A673 (cell line): ENCODE data around the gene ANAPC5. TPM values are rescaled to one million over a fixed set of nuclear protein-coding genes. Genes with fewer than 3 reads are reported as not detected.
"Not testable (repeated sequence)": the region's sequence is repeated elsewhere in the genome, so short reads cannot be mapped to it uniquely, and the experiment has no call there.

Source experiments
- BruUV-seq: library from RNA; stranded (reverse); fragments of 400-500 nt; replicated peaks from 2 replicates; lab custom pipeline; 2021; lab: Mats Ljungman, UMichigan
- CTCF ChIA-PET: fragments of 300-600 bp; sonication (Branson Sonifier 250); formaldehyde crosslinking; loops from one replicate; lab custom pipeline; 2022; ENCODE audit warnings: antibody characterized with exemption; lab: Charles Lee
- POLR2A ChIA-PET: fragments of 300-600 bp; sonication (Branson Sonifier 250); formaldehyde crosslinking; loops from one replicate; lab custom pipeline; 2022; ENCODE audit warnings: antibody characterized with exemption; ENCODE audit not compliant: low non-redundant PET; lab: Charles Lee
- DNase-seq: peaks from one replicate; pipeline ENCODE4 v3.0.0-alpha.2; 2015; ENCODE audit warnings: low spot score
- H3K27ac ChIP-seq: fragments of 200-600 bp; sonication (generic); 2 replicates; pipeline ENCODE4 v1.5.1; 2016; ENCODE audit warnings: mixed run types, low read depth, mild to moderate bottlenecking, mixed read lengths, antibody characterized with exemption, low read length; ENCODE audit not compliant: poor library complexity, severe bottlenecking
- H3K27me3 ChIP-seq: fragments of 200-600 bp; sonication (generic); replicated peaks from 2 replicates; pipeline ENCODE4 v1.6.1; 2017; ENCODE audit warnings: mixed run types, low read depth, mild to moderate bottlenecking, mixed read lengths, antibody characterized with exemption, low read length; ENCODE audit not compliant: insufficient read depth, poor library complexity
- H3K36me3 ChIP-seq: fragments of 200-600 bp; sonication (generic); 2 replicates; pipeline ENCODE4 v1.6.1; 2016; ENCODE audit warnings: mixed run types, mild to moderate bottlenecking, mixed read lengths, antibody characterized with exemption, low read length; ENCODE audit not compliant: insufficient read depth, poor library complexity, severe bottlenecking
- H3K4me1 ChIP-seq: fragments of 200-600 bp; sonication (generic); 2 replicates; pipeline ENCODE4 v1.6.1; 2017; ENCODE audit warnings: mixed run types, mild to moderate bottlenecking, mixed read lengths, antibody characterized with exemption, low read length; ENCODE audit not compliant: insufficient read depth, poor library complexity, severe bottlenecking
- H3K4me3 ChIP-seq: fragments of 200-600 bp; sonication (generic); 2 replicates; pipeline ENCODE4 v1.5.1; 2016; ENCODE audit warnings: low read depth, mixed run types, mild to moderate bottlenecking, mixed read lengths, low read length; ENCODE audit not compliant: poor library complexity, severe bottlenecking
- H3K9me3 ChIP-seq: fragments of 200-600 bp; sonication (generic); 2 replicates; pipeline ENCODE4 v1.6.1; 2016; ENCODE audit warnings: mixed run types, low read depth, mild to moderate bottlenecking, mixed read lengths, antibody characterized with exemption, low read length; ENCODE audit not compliant: poor library complexity, severe bottlenecking
- CTCF ChIP-seq: fragments of 300-800, 200-600 bp; sonication (generic); conservative IDR thresholded peaks from 2 replicates; pipeline ENCODE4 v1.5.1; 2017; ENCODE audit warnings: low read depth, mild to moderate bottlenecking, antibody characterized with exemption, low read length, moderate library complexity, mixed read lengths
- EZH2 ChIP-seq: fragments of 200-600 bp; sonication (generic); IDR thresholded peaks from 2 replicates; pipeline ENCODE4 v1.6.1; 2017; ENCODE audit warnings: borderline replicate concordance, low read depth, mild to moderate bottlenecking, mixed read lengths, antibody characterized with exemption, low read length; ENCODE audit not compliant: poor library complexity, severe bottlenecking
- intact Hi-C: fragments of 100-400 bp; cut with micrococcal nuclease; formaldehyde crosslinking; loops from one replicate; pipeline ENCODE4 v1.10.0; 2022; ENCODE audit not compliant: unreplicated experiment
- total RNA-seq: library from RNA; stranded (reverse); gene quantifications from 2 replicates; pipeline ENCODE4 v1.2.3, GENCODE V29; 2021

ANAPC5 gene
- total RNA-seq, 1 experiment from 2014 or later, result 142 TPM

DNA sequence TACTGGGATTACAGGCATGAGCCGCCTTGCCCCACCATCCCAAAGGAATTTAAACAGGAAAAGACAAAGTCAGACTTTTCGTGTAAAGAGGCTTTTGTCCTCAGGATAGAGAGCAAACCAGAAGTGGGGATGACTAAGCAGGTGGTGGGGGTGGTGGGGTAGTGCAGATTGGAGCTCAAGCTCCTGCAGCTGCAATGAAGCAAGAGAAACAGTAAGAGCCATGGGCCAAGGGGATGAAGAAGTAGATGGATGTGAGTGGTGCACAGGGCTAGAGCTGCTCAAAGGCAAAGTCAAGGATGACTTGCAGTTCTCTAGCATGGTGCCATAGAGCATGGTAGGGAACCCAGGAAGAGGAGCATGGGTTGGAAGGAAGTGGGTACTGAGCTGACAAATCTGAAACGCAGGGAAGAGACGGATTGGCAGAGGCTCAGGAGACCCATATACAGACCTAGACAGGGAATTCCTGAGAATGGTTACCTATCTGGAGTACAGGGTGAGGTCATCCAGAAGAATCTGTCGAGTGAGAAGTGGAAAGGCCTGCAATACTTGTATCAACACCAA lies 36.3 kb upstream of the ANAPC5 start:
- CTCF ChIA-PET, result no interaction called here
- Histone ChIP-seq H3K4me3 (no peak overlapping the region), H3K36me3 (no peaks in the 10 kb centered on the region), H3K4me1 (peaks cover 5% of the 10 kb centered on the region), H3K27ac (no peak overlapping the region), H3K9me3 (no peaks in the 10 kb centered on the region), H3K27me3 (no peaks in the 10 kb centered on the region)
- intact Hi-C loops, result no loop called here
- no peak for DNase-seq
- POLR2A ChIA-PET, result no interaction called here
- no peak for TF ChIP-seq CTCF
- TF ChIP-seq EZH2, result no peak
- BruUV-seq, result no TSS peak

- POLR2A ChIA-PET, H3K27ac ChIP-seq, intact Hi-C loops, H3K27me3 ChIP-seq, H3K4me3 ChIP-seq, DNase-seq, H3K36me3 ChIP-seq, CTCF ChIA-PET, H3K9me3 ChIP-seq, BruUV-seq, H3K4me1 ChIP-seq: not testable (repeated sequence)
These were observed 32.7 kb upstream of the ANAPC5 start for GRCh38 chr12:121384891-121385290.

DNA sequence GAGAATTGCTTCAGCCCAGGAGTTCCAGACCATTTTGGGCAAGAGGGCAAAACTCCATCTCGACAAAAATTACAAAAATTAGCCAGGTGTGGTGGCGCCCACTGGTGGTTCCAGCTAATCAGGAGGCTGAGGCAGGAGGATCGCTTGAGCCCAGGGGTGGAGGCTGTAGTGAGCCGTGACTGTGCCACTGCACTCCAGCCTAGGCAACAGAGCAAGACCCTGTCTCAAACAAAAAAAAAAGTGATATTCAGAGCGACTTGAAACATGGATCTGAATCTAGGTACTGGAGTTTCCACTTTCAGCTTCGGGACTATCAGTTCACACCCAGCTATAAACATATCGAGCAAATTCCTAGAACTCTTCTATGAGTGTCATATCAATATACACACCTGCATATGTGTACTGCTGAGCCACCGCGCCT lies 31.4 kb upstream of the ANAPC5 start:
- POLR2A ChIA-PET, result no interaction called here
- no peaks in the 10 kb centered on the region for H3K9me3 ChIP-seq
- no peaks in the 10 kb centered on the region for H3K27me3 ChIP-seq
- no peak overlapping the region for H3K4me3 ChIP-seq
- BruUV-seq, result no TSS peak
- CTCF ChIA-PET, result interaction anchor here (0.6 kb wide), 1 partner anchor 1153 kb away, joined by 15 read pairs; no protein-coding TSS in a partner anchor
- DNase-seq, result no peak
- no peaks in the 10 kb centered on the region for H3K4me1 ChIP-seq
- H3K36me3 ChIP-seq, result no peaks in the 10 kb centered on the region
- intact Hi-C loops, result no loop called here
- H3K27ac ChIP-seq, result no peak overlapping the region
- TF ChIP-seq EZH2 (no peak), CTCF (0 out of 2 replicates have a peak, but pooled peaks have one; percentile 19)

DNA sequence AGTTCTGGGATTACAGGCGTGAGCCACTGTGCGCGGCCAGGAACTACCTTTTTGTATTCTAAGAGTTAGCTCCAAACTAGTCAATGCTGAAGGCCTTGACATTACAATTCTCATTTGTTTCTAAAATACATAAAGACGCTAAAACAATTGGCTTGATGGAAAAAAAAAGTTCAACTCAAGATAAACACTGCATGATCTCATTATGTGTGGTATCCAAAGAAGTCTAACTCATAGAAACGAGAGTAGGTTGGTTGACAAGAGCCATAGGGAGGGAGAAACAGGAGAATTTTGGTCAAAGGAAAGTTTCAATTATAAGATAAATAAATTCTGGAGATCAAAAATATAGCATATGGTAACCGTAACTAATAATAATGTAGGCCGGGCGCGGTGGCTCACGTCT lies 27.7 kb upstream of the ANAPC5 start:
- no TSS peak for BruUV-seq
- ChIA-PET POLR2A (interaction anchor here (0.7 kb wide), 1 partner anchor 884 kb away, joined by 4 read pairs; the partner anchor contains the start of gene DYNLL1), CTCF (no interaction called here)
- H3K27me3 ChIP-seq, result no peaks in the 10 kb centered on the region
- no peaks in the 10 kb centered on the region for H3K9me3 ChIP-seq
- no peaks in the 10 kb centered on the region for H3K4me1 ChIP-seq
- no peak overlapping the region for H3K27ac ChIP-seq
- DNase-seq, result no peak
- TF ChIP-seq CTCF (no peak), EZH2 (no peak)
- H3K4me3 ChIP-seq, result no peak overlapping the region
- intact Hi-C loops, result no loop called here
- no peaks in the 10 kb centered on the region for H3K36me3 ChIP-seq
